Measurements from ENCODE around the gene ELF3.

- TF ChIP-seq CTCF (IDR thresholded peaks at IDR 0.05): no peak
- no peak for TF ChIP-seq POLR2AphosphoS5 (IDR thresholded peaks at IDR 0.05)
- no peak for TF ChIP-seq EP300 (IDR thresholded peaks at IDR 0.05)
- no peak for TF ChIP-seq POLR2A (IDR thresholded peaks at IDR 0.05)
Measured at GRCh38 chr1:201990427-201990826, 20.0 kb upstream of the ELF3 start.
